GM18519 (cell line): ENCODE results near the gene OPCML.

Experiments used
- ATAC-seq: cut with Tn5 transposase; IDR thresholded peaks from one replicate; pipeline ENCODE4 v1.9.1; 2021; ENCODE audit warnings: mild to moderate bottlenecking, moderate library complexity; ENCODE audit not compliant: unreplicated experiment, low FRiP score

The OPCML gene

DNA sequence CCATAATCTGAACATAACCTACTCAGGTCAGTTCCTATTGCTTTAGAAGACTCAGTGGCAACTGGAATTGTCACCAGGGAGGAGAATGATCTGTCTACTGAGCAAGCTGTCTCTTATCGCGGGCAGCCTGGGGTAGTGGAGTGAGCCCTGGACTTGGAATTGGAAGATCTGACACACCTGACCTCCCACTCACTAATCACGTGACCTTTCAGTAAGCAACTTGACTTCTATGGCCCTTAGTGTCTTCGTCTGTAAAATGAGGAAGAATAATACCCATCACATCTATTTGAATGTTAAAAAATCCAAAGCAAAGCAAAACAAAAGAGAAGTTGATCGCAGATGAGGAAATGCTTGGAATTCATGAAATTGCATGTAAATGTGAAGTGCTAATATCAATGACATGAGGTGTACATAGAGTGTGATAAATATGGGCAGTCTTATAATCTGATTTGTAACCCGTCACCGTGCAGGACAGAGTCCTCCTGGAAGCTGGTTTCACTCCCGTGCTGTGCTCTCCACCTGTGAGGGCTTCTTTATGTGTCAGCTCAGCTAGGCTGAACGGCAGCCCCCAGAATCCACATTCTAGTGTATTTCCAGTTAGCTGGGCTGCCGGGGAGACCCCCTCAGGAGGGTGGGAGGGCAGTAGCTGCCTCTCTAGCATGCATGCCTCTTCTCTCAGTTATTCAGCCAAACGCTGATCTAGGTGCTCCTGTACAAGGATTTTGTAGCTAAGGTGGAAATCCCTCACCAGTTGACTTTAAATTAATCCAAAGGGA lies 482.9 kb downstream of the OPCML start:
- no peak for ATAC-seq

DNA sequence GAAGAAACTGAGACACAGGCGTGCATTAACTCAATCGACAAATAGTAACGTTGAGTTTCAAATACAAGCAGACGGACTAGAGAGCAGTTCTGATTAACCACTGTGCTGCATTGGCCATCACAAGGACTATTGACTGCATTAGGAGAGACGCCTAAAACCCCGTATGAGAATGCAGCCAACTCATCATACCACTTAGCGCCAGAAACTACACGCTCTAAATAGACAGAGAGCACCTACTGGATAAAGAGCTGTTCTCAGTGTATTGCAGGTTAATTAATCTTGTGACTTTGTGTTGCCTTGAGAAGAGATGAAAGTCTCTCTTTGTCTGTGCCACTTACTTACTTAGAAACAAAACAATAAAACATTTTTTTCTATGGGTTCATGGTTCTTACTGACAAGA lies 484.0 kb downstream of the OPCML start:
- ATAC-seq = no peak

DNA sequence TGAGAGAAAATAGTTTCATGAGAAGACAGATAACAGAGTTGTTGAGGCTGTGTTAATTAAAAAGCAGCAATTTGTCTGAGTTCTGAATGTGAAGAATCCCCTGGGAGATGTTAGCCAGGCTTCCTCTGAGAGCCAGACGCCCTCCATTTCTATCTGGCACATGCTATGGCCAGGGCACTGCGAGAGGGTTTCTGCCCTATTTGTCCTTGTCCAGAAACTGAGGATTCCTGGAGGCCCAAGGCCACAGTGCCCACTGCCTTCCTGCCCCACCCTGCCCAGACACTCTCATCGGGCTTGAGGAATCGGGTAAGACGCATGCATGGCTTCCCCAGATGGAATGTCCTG lies 484.6 kb downstream of the OPCML start:
- ATAC-seq = no peak

DNA sequence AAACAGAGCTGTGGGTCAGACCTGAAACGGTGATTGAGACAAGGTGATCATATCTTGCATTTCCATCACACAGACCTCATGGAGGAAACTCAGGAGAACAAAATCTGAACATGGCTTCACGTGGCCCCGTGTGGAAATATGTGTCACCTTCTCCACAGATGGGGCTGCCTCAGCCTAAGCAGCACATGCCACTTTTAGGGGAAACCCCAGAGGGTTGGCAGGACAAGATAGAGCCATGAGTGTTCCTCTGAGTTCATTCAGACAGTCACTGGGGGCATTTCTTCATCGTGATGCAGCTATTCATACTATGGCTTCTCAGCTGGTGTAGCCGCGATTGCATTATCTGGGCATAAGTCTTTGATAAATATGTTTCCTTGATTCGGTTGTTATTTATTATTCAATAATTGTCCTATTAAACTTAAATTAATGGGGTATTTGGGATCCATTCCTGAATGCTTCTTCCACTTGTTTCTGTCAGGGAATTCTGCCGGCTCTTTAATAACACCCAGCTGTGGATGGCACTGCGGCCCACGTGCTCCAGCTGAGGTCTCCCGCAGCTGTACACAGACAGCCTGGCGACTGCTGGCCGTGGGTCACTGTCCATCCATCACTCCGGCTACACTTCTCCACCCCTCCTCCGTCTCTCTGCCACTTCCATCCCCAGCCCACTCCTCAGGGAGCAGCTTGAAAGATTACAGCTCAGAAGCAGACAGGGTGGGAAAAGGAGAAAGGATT lies 485.1 kb downstream of the OPCML start:
- ATAC-seq = no peak

DNA sequence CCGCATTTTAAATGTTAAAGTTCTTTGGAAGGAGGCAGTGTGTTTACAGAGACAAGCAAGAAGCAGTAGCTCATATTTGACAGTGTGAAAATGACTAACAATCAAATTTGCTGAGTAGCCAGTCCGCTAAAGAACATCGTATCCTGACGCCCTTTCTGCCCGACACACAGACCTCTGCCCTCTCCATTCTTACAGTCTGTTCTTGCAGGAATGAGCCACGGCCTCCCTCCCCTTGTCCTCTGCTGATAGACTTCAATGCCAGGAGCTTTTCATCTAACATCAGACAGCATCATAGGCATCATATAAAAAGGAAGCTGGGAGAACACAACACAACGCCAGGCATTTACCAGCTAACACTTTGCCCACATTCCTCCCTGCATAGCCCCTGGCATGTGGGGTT lies 486.0 kb downstream of the OPCML start:
- no peak for ATAC-seq

DNA sequence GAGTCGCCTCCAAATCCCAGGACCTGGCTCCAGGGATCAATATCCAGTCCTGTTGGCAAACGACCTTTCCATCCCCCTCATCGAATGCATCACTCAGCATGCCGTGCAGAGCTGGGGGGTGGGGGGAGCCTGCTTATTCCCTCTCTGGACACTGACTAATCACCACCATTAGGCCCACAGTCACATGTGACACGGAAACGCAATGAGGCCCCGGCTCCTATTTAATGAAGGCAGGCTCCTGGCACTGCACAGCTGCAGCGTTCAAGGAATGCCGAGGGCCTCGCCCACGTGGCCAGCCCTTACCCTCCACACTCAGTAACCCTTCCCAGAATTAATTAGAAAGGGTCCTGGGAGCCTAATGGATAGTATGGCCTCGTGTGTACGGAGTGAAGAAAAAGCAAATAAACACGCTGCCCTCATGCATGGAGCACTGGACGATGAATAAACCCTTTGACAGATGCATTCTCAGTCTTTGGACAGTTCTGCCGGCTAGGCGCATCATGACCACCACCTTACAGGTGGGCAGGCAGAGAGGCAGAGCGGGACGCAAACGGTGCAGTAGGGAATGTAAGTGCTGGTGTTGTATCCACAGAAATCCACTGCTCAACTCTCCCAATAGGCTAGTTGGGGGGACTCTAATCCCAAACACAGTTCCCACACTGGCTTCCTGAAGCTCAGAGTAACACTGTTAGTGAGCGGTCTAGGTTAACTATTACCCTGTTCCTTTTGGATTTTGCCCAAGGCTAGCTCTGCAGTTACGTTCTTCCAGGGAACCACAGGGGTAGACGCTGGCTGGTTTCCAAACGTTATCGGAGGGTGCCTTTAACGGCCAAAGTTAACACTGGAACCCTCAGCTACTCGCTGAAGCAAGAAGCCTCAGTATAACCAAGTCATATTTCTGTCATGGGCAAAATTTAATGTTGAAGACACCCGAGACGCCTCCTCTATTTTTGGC lies 490.1 kb downstream of the OPCML start:
- ATAC-seq = no peak

DNA sequence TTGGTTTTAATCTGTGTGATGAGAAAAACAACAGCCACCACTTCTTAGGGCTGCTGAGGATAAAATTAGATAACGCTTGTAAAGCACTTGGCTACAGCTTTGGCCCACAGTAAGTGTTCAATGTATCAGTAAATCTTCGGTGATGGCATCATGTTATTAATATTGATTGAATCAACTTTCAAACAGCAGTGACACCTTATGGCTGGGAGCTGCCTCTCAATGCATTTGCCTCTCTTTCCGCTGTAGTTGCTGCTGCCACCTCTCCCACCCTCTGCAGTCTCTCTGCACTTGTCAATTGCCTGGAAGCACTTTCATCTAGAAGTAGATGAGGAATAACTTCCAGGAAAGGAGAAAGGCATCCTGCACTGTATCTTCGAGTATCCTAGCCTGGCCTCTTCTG lies 491.1 kb downstream of the OPCML start:
- no peak for ATAC-seq

DNA sequence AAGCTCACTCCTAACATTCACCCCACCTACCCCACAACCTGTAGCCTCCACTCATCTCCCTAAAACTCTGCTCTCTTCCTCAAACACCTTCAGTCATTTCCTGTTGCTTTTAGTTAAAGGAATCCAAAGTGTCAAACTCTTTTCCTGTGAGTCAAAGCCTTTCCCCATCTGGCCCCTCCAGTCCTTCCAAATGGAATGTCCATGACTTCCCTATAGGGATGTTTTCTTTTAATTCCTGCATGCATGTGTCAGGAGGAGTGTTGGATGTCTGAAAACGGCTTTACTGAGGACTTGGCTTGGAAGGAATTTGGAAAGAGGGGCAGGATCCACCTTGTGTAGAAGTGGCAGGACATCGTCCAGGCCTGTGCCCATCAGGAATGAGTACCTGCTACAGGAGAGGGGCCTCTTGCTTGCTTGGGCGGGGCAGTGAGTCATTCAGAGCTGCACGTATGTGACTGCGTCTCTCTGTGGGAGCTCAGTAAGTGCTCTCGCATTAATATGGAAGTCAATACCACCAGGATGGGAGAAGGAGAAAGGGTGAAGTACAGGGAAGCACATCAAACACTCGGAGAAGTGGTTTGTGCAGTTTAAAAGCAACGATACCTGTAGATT lies 491.9 kb downstream of the OPCML start:
- ATAC-seq = no peak

DNA sequence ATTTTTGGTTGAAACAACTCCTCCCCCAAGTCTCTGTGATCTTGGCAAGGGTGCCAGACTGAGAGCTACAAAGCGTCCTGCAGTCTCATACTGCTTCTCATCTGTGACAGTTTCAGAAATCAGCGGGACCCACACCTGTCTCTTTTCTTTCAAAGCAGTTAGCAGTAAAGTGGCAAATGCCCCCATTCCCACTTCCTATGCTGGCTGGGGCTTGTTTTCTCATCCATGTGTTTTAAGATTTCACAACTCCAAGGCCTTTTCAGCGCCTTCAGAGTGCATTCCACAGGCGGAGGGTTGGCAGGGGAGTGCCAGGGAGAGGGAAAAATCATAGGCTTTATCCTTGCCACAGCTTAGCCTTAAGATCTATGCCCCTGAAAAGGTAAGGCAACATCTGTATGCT lies 493.5 kb downstream of the OPCML start:
- ATAC-seq = no peak

DNA sequence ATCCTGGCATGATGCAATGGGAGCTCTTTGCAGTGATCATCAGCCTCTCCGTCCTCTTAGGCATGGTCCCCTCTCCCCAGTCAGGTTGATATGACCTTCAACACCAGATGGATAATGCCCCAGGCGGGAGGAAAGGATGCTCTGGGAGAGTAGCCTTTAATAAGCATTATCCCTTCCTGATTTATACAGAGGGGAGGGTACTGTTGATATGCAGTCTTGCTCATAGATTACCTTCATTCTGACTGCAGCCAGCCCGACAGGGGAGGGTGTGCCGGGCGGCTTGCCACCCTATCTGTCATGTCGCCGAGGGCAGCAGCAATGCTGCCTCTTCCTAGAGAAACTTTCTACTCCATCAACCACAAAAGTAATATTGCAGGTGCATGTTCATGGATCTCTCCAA lies 497.4 kb downstream of the OPCML start:
- no peak for ATAC-seq

DNA sequence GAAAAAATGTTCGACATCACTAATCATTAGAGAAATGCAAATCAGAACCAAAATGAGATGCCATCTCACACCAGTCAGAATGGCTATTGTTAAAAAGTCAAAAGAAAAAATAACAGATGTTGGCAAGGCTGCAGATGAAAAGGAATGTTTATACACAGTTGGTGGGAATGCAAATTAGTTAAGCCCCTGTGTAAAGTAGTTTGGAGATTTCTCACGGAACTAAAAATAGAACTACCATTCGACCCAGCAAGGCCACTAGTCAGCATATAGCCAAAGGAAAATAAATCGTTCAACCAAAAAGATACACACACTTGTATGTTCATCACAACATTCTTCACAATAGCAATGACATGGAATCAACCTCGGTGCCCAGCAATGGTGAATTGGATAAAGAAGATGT lies 503.2 kb downstream of the OPCML start:
- no peak for ATAC-seq

DNA sequence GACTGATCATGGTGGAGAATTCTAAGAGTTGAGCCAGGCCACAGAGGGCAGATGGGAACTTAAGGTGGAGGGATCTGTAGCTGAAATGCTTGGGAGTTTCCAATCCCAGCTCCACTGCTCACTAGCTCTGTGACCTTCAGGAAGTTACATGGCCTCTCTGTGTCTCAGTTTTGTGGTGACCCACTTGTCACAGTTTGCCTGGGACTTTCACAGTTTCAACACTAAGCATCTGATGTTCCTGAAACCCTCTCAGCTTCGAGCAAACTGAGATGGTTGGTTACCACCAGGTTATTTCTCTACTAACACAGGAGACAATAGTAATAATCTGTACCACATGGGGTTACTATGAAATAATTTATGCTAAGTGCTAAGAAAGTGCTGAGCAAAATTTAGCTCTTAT lies 505.3 kb downstream of the OPCML start:
- no peak for ATAC-seq

DNA sequence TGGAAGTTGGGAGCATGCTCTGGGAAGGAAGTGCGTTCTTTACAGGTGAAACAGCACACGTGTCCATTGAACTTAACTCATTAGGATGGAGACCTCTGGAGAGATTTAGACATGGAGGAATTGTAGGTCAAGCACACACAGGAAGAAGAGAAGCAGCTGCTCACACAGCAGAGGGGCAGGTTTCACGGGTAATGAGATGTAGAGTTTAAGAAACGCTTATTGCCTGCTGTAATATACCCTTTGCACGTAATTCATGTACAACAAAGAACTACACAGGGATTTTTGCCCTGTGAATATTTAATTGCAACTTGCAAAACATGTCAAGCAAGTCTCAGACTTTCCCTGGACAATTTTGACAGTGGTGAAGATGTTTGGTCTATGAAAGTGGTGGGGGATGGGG lies 508.0 kb downstream of the OPCML start:
- no peak for ATAC-seq

DNA sequence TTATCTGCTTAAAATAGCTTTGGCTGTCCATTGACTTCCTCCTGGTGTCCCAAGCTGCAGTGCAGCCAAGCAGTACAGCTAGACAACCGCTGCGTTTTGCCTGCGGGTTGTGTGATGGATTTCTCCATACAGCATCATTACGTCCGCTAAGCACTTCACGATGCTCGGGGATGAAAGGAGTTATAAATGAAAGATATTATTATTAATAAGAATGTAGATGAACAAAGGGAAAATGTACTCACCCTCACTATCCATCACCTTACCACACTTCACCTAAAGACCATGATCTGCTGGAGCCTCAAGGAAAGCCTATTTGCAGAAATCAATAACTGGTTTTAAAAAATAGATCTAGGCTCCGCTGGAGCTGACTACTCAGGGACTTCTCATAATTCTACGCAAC lies 509.1 kb downstream of the OPCML start:
- ATAC-seq = no peak

DNA sequence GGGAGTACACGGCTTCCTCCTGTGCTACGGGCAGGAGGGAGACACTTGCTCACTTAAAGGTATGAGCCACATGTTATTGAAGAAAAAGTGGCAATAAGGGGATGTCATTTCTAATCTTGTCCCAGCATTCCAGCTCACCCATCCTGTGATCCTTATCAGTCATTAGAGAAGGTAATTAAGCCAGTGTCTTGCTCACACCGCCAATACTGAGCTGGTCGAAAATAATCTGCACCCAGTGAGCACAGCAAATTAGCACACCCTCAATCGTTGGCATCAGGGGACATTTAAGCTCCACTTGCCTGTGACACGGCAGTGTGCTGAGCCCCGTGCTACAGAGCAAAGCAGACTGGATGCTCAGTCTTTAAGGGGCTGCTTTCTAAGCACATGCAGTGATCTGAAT lies 510.7 kb downstream of the OPCML start:
- no peak for ATAC-seq

DNA sequence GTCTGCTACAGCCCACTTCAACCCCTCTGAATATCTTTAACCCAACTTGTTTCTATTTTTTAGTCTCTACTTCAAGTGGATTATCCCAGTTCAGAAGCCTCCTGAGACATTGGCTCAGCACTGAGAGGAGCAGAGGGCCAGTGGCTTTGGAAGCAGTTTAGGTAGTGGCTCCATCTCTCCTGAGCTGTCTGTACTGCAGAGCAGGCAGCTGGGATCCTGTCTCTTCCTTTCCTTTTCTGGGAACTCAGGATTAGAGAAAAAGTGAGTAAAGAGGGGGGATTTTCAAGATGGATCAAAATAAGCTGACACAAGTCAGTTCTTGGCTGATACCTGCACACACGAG lies 512.0 kb downstream of the OPCML start:
- ATAC-seq = no peak

DNA sequence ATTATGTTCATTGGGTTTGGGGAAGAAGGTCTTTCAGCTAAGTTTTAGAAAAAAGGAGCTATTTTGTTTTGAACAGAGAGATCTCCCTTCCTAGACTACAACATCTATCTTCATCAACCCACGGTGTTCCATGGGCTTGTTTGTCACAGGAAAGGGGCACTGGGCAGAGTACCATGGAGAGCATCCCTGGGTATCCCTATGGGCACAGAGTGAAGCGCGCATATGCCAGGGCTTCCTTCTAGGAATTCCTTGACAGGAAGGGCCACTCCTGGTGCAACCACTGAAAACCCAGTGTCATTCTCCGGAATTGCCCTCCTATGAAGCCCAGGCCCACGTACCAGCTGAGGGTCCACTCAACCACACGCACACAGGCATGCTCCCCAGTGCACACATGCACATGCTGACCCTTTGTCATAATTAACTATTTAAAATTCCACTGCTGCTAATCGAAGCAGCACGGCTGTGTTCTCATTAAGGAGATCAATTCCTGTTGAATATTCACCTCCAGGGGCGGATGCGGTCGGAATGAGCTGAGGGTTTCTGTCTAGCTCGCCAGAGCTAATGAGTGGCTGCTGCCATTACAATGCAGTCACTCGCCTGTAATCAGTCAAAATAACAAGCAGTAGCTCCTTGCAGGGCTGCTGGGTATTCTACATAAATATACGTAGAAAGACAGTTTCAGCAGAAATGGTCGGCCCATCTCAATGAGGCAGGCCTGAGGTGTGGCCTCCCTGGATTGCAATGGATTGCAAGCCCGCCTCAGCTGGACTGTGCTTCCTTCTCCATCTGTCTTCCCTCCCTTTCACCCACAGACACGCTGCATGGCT lies 512.5 kb downstream of the OPCML start:
- no peak for ATAC-seq

DNA sequence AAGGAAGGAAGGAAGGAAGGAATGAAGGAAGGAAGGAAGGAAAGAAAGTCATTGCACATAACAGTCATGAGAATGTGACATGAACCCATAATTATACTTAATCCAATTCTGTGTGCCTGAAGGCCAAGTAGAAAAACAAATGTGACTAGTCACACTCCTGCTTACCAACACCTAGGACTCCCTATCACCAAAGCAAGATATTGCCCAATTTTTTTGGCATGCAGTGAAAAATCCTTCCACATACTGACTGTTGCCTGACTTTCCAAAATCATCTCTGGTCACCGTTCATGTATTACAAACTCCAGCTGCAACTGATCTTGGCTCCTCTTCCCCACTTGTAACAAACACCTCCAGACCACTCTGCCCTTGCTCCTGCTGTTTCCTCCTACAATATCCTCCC lies 516.8 kb downstream of the OPCML start:
- ATAC-seq = no peak

DNA sequence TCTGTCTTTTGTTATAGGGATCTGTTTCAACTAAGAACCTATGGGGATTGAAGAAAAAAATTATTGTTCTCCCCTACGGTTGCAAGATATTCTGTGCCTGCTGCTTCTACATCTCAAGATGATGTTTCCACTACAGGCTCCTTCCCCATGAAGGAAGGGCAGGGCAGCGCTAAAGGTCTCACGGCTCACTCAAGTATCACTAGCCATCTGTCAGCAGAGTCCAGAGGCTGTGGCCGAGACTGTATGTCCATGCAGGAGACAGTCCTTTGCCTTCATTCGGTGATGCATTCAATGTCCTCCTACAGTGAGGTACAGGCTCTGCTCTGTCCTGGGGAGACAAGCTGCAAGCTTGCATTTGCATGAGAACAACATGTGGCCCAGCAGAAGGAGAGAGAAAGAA lies 518.0 kb downstream of the OPCML start:
- ATAC-seq = no peak

DNA sequence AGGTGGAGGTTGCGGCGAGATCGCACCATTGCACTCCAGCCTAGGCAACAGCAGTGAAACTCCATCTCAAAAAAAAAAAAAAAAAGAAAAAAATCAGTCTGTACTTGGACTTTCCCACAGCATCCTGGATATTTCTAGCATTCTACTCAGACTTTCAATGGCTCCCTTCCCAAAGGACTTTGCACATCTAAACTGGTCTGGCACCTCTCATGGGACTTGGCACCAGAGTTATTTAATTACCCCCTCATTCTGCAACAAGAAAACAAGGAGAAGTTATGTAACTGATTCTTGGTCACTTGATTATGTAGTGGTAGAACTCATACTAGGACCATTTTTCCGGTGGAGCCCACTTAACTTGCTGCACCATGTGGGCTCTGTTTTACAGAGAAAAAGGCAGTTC lies 519.5 kb downstream of the OPCML start:
- ATAC-seq = no peak
